Nephron (organoid): ENCODE data around the gene COG1.
"Not testable (repeated sequence)": the region's sequence is repeated elsewhere in the genome, so short reads cannot be mapped to it uniquely, and the experiment has no call there.

Experiments used
- H3K27ac Mint-ChIP-seq, 3 experiments: 2 replicates each; pipeline ENCODE4 v1.8.0; 2020; ENCODE audit warnings: mixed read lengths in 3 of 3, mild to moderate bottlenecking in 2 of 3, moderate library complexity in 1 of 3
- H3K27me3 Mint-ChIP-seq: 2 replicates; pipeline ENCODE4 v1.8.0; 2021; ENCODE audit warnings: low read depth, mild to moderate bottlenecking, moderate library complexity, mixed read lengths
- H3K36me3 Mint-ChIP-seq: 2 replicates; pipeline ENCODE4 v1.8.0; 2020; ENCODE audit warnings: low read depth, mixed read lengths
- H3K4me1 Mint-ChIP-seq: 2 replicates; pipeline ENCODE4 v1.8.0; 2020; ENCODE audit warnings: mixed read lengths
- H3K4me3 Mint-ChIP-seq, 3 experiments: 2 replicates each; pipeline ENCODE4 v1.8.0; 2020; ENCODE audit warnings: mild to moderate bottlenecking in 3 of 3, mixed read lengths in 3 of 3, moderate library complexity in 2 of 3
- H3K9me3 Mint-ChIP-seq: 2 replicates; pipeline ENCODE4 v1.8.0; 2020; ENCODE audit warnings: mixed read lengths
- CTCF ChIP-seq, 3 experiments: fragments of 200-600 bp; sonication (generic); IDR thresholded peaks; one replicate each; pipeline ENCODE4 v1.5.0; 2021; ENCODE audit warnings: antibody characterized with exemption in 3 of 3; ENCODE audit not compliant: unreplicated experiment in 3 of 3

The COG1 gene

GRCh38 chr17:73192894-73193701 is at the start of gene COG1:
Gene COG1 (plus strand): TSS chr17:73193055. CDS start chr17:73193070, 15 bp downstream.
- Mint-ChIP-seq H3K9me3 (no peaks in the 10 kb centered on the region), H3K4me3 (peak within 1 kb of the TSS; percentile 97 to 99 (median 99)), H3K27me3 (peaks cover 2% of the 10 kb centered on the region), H3K27ac (peak within 1 kb of the TSS; percentile 92 to 98 (median 95)), H3K4me1 (peaks cover 18% of the 10 kb centered on the region), H3K36me3 (peaks cover 24% of the 10 kb centered on the region)
- no peak for TF ChIP-seq CTCF (IDR thresholded peaks at IDR 0.05; ENCODE audit: unreplicated experiment in 3 of 3)

- H3K27ac Mint-ChIP-seq, H3K36me3 Mint-ChIP-seq, H3K4me3 Mint-ChIP-seq, H3K4me1 Mint-ChIP-seq: not testable (repeated sequence)
- Mint-ChIP-seq H3K9me3 (peaks cover 37% of the 10 kb centered on the region), H3K27me3 (peaks cover 21% of the 10 kb centered on the region)
Measured at GRCh38 chr17:73144209-73144608, 48.6 kb upstream of the COG1 start.

- Mint-ChIP-seq H3K27me3 (peaks cover 7% of the 10 kb centered on the region), H3K27ac (no peak overlapping the region), H3K36me3 (no peaks in the 10 kb centered on the region), H3K4me1 (no peaks in the 10 kb centered on the region), H3K9me3 (peaks cover 45% of the 10 kb centered on the region), H3K4me3 (no peak overlapping the region)
- no peak for TF ChIP-seq CTCF (IDR thresholded peaks at IDR 0.05; ENCODE audit: unreplicated experiment in 3 of 3)
Measured at GRCh38 chr17:73145641-73146040, 47.2 kb upstream of the COG1 start.

- H3K27ac Mint-ChIP-seq, H3K27me3 Mint-ChIP-seq, H3K36me3 Mint-ChIP-seq, H3K4me3 Mint-ChIP-seq, H3K4me1 Mint-ChIP-seq: not testable (repeated sequence)
- H3K9me3 Mint-ChIP-seq, result peaks cover 52% of the 10 kb centered on the region
Measured at GRCh38 chr17:73147791-73148190, 45.1 kb upstream of the COG1 start.

GRCh38 chr17:73148540-73149334 is 44.1 kb upstream of the COG1 start:
- Mint-ChIP-seq H3K27ac (no peak overlapping the region), H3K4me1 (no peaks in the 10 kb centered on the region), H3K4me3 (no peak overlapping the region), H3K36me3 (no peaks in the 10 kb centered on the region), H3K9me3 (peaks cover 48% of the 10 kb centered on the region), H3K27me3 (peaks cover 3% of the 10 kb centered on the region)
- no peak for TF ChIP-seq CTCF (IDR thresholded peaks at IDR 0.05; ENCODE audit: unreplicated experiment in 3 of 3)

GRCh38 chr17:73150622-73151300 is 42.1 kb upstream of the COG1 start:
- Mint-ChIP-seq H3K4me1 (peaks cover 11% of the 10 kb centered on the region), H3K9me3 (peaks cover 35% of the 10 kb centered on the region)
- not testable (repeated sequence) for H3K36me3 Mint-ChIP-seq, H3K4me3 Mint-ChIP-seq, H3K27ac Mint-ChIP-seq, H3K27me3 Mint-ChIP-seq

GRCh38 chr17:73151916-73152632 is 40.8 kb upstream of the COG1 start:
- H3K27me3 Mint-ChIP-seq, result peaks cover 8% of the 10 kb centered on the region
- no peak for TF ChIP-seq CTCF (IDR thresholded peaks at IDR 0.05; ENCODE audit: unreplicated experiment in 3 of 3)
- H3K9me3 Mint-ChIP-seq, result peaks cover 26% of the 10 kb centered on the region
- H3K4me3 Mint-ChIP-seq, result no peak overlapping the region
- H3K4me1 Mint-ChIP-seq, result peaks cover 24% of the 10 kb centered on the region
- H3K36me3 Mint-ChIP-seq, result no peaks in the 10 kb centered on the region
- peak overlapping the region in 2 of 3 experiments; percentile 41 to 78 for H3K27ac Mint-ChIP-seq
